HepG2 (cell line): ENCODE data around the gene TRIO. TPM values are rescaled to one million over a fixed set of nuclear protein-coding genes. Genes with fewer than 3 reads are reported as not detected.

Experiments
- ATAC-seq: fragments of 200-7000 bp; cut with Tn5 transposase; 3 replicates; pipeline ENCODE4 v1.9.1; 2020; ENCODE audit warnings: mild to moderate bottlenecking, moderate library complexity
- BruUV-seq: library from RNA; stranded (reverse); fragments of 400-500 nt; replicated peaks from 2 replicates; lab custom pipeline; 2021; lab: Mats Ljungman, UMichigan
- CTCF ChIA-PET: fragments of 300-600 bp; formaldehyde crosslinking; extraction: SDS; loops from one replicate; lab custom pipeline; 2021; ENCODE audit warnings: low total read pairs, inconsistent platforms, low intra/inter-chr PET ratio; lab: Yijun Ruan, JAX
- POLR2A ChIA-PET: fragments of 350-600 bp; sonication (Branson Sonifier 250); formaldehyde crosslinking; loops from one replicate; lab custom pipeline; 2020; ENCODE audit warnings: antibody characterized with exemption, inconsistent platforms; lab: Yijun Ruan, JAX
- DNase-seq: peaks from one replicate; pipeline ENCODE4 v3.0.0-alpha.2; 2015; ENCODE audit warnings: low spot score
- FAIRE-seq: peaks from 3 replicates; lab custom pipeline; 2011; peaks lifted over from hg19 to GRCh38; lab: Jason Lieb, UNC
- H2AFZ ChIP-seq: one replicate; pipeline ENCODE4 v1.6.1; 2011; ENCODE audit warnings: low read length, inconsistent platforms
- H3K27ac ChIP-seq: fragments of 300-600 bp; 3 replicates; pipeline ENCODE4 v1.8.0; 2011; ENCODE audit warnings: mixed run types, mild to moderate bottlenecking, mixed read lengths, low read length, inconsistent platforms; ENCODE audit not compliant: insufficient read depth; ENCODE audit errors: extremely low read length
- H3K27me3 ChIP-seq, 2 experiments: fragments of 200-600 bp in 1 of 2; 2 replicates in 1 of 2; 3 replicates in 1 of 2; pipeline versions ENCODE4 v1.6.0 to v1.8.0; 2011; ENCODE audit warnings: low read length in 2 of 2, mild to moderate bottlenecking in 2 of 2, moderate library complexity in 2 of 2, inconsistent platforms in 1 of 2; ENCODE audit not compliant: insufficient read depth in 2 of 2, control insufficient read depth in 1 of 2
- H3K36me3 ChIP-seq, 2 experiments: fragments of 200-600 bp in 1 of 2; replicated peaks in 1 of 2; 2 replicates in 1 of 2; 3 replicates in 1 of 2; pipeline versions ENCODE4 v1.5.1 to v1.8.0; 2011; ENCODE audit warnings: low read length in 2 of 2, inconsistent platforms in 1 of 2; ENCODE audit not compliant: insufficient read depth in 2 of 2, control insufficient read depth in 1 of 2
- H3K4me1 ChIP-seq: 2 replicates; pipeline ENCODE4 v1.5.1; 2012; ENCODE audit warnings: low read length, inconsistent platforms; ENCODE audit not compliant: insufficient read depth
- H3K4me2 ChIP-seq: 2 replicates; pipeline ENCODE4 v1.6.0; 2011; ENCODE audit warnings: low read depth, low read length, inconsistent platforms
- H3K4me3 ChIP-seq, 3 experiments: fragments of 200-600 bp in 1 of 3; sonication (generic), shearing (Covaris generic) in 1 of 3; replicated peaks in 1 of 3; 2 replicates each; pipeline ENCODE4 v1.5.1; 2011 to 2016; ENCODE audit warnings: low read length in 3 of 3, inconsistent platforms in 2 of 3, low read depth in 2 of 3, mild to moderate bottlenecking in 2 of 3, control low read depth in 1 of 3, mixed read lengths in 1 of 3; ENCODE audit not compliant: insufficient read depth in 1 of 3
- H3K79me2 ChIP-seq: one replicate; pipeline ENCODE4 v1.6.1; 2011; ENCODE audit warnings: low read length, inconsistent platforms; ENCODE audit not compliant: insufficient read depth
- H3K9ac ChIP-seq: 2 replicates; pipeline ENCODE4 v1.6.0; 2011; ENCODE audit warnings: mild to moderate bottlenecking, low read depth, low read length, inconsistent platforms; ENCODE audit not compliant: insufficient read depth
- H3K9me3 ChIP-seq: 2 replicates; pipeline ENCODE4 v1.5.1; 2012; ENCODE audit warnings: mild to moderate bottlenecking, low read length
- H4K20me1 ChIP-seq: 2 replicates; pipeline ENCODE4 v1.6.0; 2011; ENCODE audit warnings: inconsistent platforms, mild to moderate bottlenecking, low read length, moderate library complexity; ENCODE audit not compliant: insufficient read depth
- ERF ChIP-seq: IDR thresholded peaks from 2 replicates; pipeline ENCODE4 v1.6.1; 2018; ENCODE audit warnings: missing biosample characterization, missing genetic modification reagents
- ESRRA ChIP-seq: sonication (generic); formaldehyde crosslinking; IDR thresholded peaks from 2 replicates; pipeline ENCODE4 v1.5.1; 2020; ENCODE audit warnings: mild to moderate bottlenecking, low read depth, missing genetic modification reagents
- HNF4G ChIP-seq, 2 experiments: sonication (generic) in 1 of 2; formaldehyde crosslinking in 1 of 2; IDR thresholded peaks; 2 replicates each; pipeline versions ENCODE4 v1.4.0 to v1.6.1; 2011 to 2020; ENCODE audit warnings: borderline replicate concordance in 2 of 2, low read depth in 2 of 2, mild to moderate bottlenecking in 2 of 2, low read length in 1 of 2, missing genetic modification reagents in 1 of 2, moderate library complexity in 1 of 2
- KDM2A ChIP-seq: sonication (generic); formaldehyde crosslinking; IDR thresholded peaks from 2 replicates; pipeline ENCODE4 v1.4.0; 2020; ENCODE audit warnings: low read depth, missing genetic modification reagents, borderline replicate concordance
- NCOA5 ChIP-seq: sonication (generic); formaldehyde crosslinking; IDR thresholded peaks from 2 replicates; pipeline ENCODE4 v1.4.0; 2020; ENCODE audit warnings: missing genetic modification reagents
- TBX2 ChIP-seq: sonication (generic); formaldehyde crosslinking; IDR thresholded peaks from 2 replicates; pipeline ENCODE4 v1.5.0; 2020; ENCODE audit warnings: missing genetic modification reagents, mild to moderate bottlenecking, borderline replicate concordance
- ZNF44 ChIP-seq: sonication (generic); formaldehyde crosslinking; IDR thresholded peaks from 2 replicates; pipeline ENCODE4 v1.5.1; 2020; ENCODE audit warnings: mild to moderate bottlenecking, missing genetic modification reagents
- ZNF839 ChIP-seq: sonication (generic); formaldehyde crosslinking; IDR thresholded peaks from 2 replicates; pipeline ENCODE4 v1.4.0; 2020; ENCODE audit warnings: missing genetic modification reagents, mild to moderate bottlenecking, borderline replicate concordance
- ZSCAN30 ChIP-seq: sonication (generic); formaldehyde crosslinking; IDR thresholded peaks from 2 replicates; pipeline ENCODE4 v1.5.0; 2020; ENCODE audit warnings: mild to moderate bottlenecking, missing genetic modification reagents
- WGBS: methylation state at CpG from one replicate; pipeline ENCODE4 v1.1.6; 2017; ENCODE audit warnings: low lambda C conversion rate; 5-methylcytosine and 5-hydroxymethylcytosine counted together
- in situ Hi-C: cut with HindIII; loops from 2 replicates; pipeline ENCODE4 v1.10.0; 2017; ENCODE audit warnings: low pct_unique_long_range_greater_than_20kb; ENCODE audit not compliant: extremely low pct_ligation_motif_present
- intact Hi-C: fragments of 100-400 bp; cut with micrococcal nuclease; formaldehyde crosslinking; loops from one replicate; pipeline ENCODE4 v1.10.0; 2022; ENCODE audit not compliant: unreplicated experiment
- polyA plus RNA-seq, 8 experiments: library from polyadenylated mRNA; depleted of rRNA in 3 of 8; stranded (reverse) in 7 of 8; unstranded in 1 of 8; fragments of >200 nt; fragmentation: Illumina TruSeq in 4 of 8; extraction: Trizol in 4 of 8; gene quantifications; 2 replicates each; pipeline versions ENCODE4 v1.2.1 to v1.2.3, GENCODE V29; 2011 to 2016; ENCODE audit warnings: low read depth in 4 of 8, missing spikeins in 1 of 8, mixed read lengths in 1 of 8; ENCODE audit not compliant: insufficient read depth in 1 of 8
- total RNA-seq, 5 experiments: library from RNA; depleted of rRNA; stranded (reverse); fragments of >200 nt; fragmentation: Illumina TruSeq; extraction: Trizol; gene quantifications; 2 replicates each; pipeline ENCODE4 v1.2.3, GENCODE V29; 2016; ENCODE audit warnings: low read depth in 1 of 5
- TF ChIP-seq, protein P1 (sequence below): sonication (generic); formaldehyde crosslinking; IDR thresholded peaks from 2 replicates; pipeline ENCODE4 v1.4.0; 2020; ENCODE audit warnings: missing genetic modification reagents; ENCODE audit errors: not compliant biosample characterization
- TF ChIP-seq, protein P2 (sequence below): sonication (generic); formaldehyde crosslinking; IDR thresholded peaks from 2 replicates; pipeline ENCODE4 v1.5.0; 2020; ENCODE audit warnings: missing genetic modification reagents
- TF ChIP-seq, protein P3 (sequence below): sonication (generic); formaldehyde crosslinking; IDR thresholded peaks from 2 replicates; pipeline ENCODE4 v1.4.0; 2020; ENCODE audit warnings: missing genetic modification reagents

The TRIO gene
- total and polyA plus RNA-seq, 2 of the 13 experiments (the other 11 are each of a cell fraction or from before 2014, with no cell fraction given) = 45.2 to 45.9 TPM

DNA sequence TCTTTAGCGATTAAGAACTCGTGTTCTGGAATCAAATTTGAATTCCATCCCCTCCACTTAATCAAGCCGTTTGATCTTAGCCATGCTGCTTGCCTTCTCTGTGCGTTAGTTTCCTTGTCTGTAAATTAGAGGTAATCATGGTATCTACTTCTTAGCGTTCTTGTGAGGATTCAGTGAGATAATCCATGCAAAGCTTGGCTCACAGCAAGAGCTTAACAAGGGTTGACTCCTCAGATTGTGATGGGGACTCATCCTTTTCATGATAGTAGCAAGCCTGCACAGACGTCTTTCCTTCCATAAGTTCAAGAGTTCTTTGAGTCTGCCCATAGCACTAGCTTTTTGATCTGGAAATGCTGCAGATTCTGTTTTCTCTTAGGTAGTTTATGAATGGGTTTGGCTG, 72.8 kb downstream of the TRIO start:
- Histone ChIP-seq H3K9ac (no peak overlapping the region), H3K4me3 (no peak overlapping the region), H3K79me2 (peaks cover 97% of the 10 kb centered on the region), H3K27ac (no peak overlapping the region), H3K9me3 (no peaks in the 10 kb centered on the region), H3K27me3 (no peaks in the 10 kb centered on the region), H2AFZ (no peak overlapping the region), H4K20me1 (peaks cover 22% of the 10 kb centered on the region), H3K36me3 (no peaks in the 10 kb centered on the region), H3K4me2 (no peak overlapping the region), H3K4me1 (peaks cover 96% of the 10 kb centered on the region)
- over 99% methylated on average over 6 of the region's 6 CpGs for WGBS
- TF ChIP-seq, protein P1, sequence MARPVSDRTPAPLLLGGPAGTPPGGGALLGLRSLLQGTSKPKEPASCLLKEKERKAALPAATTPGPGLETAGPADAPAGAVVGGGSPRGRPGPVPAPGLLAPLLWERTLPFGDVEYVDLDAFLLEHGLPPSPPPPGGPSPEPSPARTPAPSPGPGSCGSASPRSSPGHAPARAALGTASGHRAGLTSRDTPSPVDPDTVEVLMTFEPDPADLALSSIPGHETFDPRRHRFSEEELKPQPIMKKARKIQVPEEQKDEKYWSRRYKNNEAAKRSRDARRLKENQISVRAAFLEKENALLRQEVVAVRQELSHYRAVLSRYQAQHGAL (CRISPR knock-in tag) = no peak
- TF ChIP-seq ZNF44 (no peak), ERF (no peak)
- ChIA-PET CTCF (no interaction called here), POLR2A (no interaction called here)
- intact Hi-C loops (loop anchor here (10.0 kb wide), 1 partner anchor 669 kb away; no protein-coding TSS in a partner anchor), in situ Hi-C loops (no loop called here)
- no TSS peak for BruUV-seq
- ATAC-seq (no peak), FAIRE-seq (no peak), DNase-seq (no peak)

DNA sequence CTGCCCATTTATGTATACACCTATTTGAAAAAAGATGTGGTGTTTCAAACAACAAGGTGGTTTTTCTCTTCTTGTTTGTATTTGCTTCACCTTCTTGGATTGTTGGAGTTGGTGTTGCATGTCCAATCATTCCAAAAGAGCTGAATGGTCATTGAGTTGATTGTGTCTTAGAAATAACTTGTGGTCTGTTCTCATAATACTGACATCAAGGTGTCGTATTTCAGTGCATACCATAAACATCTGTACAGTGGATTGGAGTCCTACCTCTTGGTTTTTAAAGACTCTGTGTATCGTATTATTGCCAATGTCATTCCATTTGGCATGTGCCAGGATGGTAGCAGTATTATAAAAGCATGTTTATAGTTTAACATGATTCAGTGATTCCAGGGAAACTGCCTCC, 73.2 kb downstream of the TRIO start:
- peaks cover 94% of the 10 kb centered on the region for H3K4me1 ChIP-seq
- ChIA-PET CTCF (no interaction called here), POLR2A (no interaction called here)
- peaks cover 97% of the 10 kb centered on the region for H3K79me2 ChIP-seq
- no peak overlapping the region for H3K4me2 ChIP-seq
- no TSS peak for BruUV-seq
- no peak for FAIRE-seq
- H3K9ac ChIP-seq = no peak overlapping the region
- intact Hi-C loops (loop anchor here (10.0 kb wide), 1 partner anchor 668 kb away; no protein-coding TSS in a partner anchor), in situ Hi-C loops (no loop called here)
- peaks cover 22% of the 10 kb centered on the region for H4K20me1 ChIP-seq
- no peak for DNase-seq
- H3K4me3 ChIP-seq = no peak overlapping the region
- H3K27ac ChIP-seq = peak overlapping the region; percentile 9
- no peak overlapping the region for H2AFZ ChIP-seq
- WGBS = 100% methylated on average over 2 of the region's 2 CpGs
- no peaks in the 10 kb centered on the region for H3K36me3 ChIP-seq
- no peaks in the 10 kb centered on the region for H3K9me3 ChIP-seq
- no peak for ATAC-seq
- H3K27me3 ChIP-seq = no peaks in the 10 kb centered on the region
- TF ChIP-seq NCOA5 (CRISPR knock-in tag) = no peak
- no peak for TF ChIP-seq ZNF839
- TF ChIP-seq, protein P2, sequence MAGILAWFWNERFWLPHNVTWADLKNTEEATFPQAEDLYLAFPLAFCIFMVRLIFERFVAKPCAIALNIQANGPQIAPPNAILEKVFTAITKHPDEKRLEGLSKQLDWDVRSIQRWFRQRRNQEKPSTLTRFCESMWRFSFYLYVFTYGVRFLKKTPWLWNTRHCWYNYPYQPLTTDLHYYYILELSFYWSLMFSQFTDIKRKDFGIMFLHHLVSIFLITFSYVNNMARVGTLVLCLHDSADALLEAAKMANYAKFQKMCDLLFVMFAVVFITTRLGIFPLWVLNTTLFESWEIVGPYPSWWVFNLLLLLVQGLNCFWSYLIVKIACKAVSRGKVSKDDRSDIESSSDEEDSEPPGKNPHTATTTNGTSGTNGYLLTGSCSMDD = no peak
- TF ChIP-seq KDM2A = no peak
- TF ChIP-seq, protein P3, sequence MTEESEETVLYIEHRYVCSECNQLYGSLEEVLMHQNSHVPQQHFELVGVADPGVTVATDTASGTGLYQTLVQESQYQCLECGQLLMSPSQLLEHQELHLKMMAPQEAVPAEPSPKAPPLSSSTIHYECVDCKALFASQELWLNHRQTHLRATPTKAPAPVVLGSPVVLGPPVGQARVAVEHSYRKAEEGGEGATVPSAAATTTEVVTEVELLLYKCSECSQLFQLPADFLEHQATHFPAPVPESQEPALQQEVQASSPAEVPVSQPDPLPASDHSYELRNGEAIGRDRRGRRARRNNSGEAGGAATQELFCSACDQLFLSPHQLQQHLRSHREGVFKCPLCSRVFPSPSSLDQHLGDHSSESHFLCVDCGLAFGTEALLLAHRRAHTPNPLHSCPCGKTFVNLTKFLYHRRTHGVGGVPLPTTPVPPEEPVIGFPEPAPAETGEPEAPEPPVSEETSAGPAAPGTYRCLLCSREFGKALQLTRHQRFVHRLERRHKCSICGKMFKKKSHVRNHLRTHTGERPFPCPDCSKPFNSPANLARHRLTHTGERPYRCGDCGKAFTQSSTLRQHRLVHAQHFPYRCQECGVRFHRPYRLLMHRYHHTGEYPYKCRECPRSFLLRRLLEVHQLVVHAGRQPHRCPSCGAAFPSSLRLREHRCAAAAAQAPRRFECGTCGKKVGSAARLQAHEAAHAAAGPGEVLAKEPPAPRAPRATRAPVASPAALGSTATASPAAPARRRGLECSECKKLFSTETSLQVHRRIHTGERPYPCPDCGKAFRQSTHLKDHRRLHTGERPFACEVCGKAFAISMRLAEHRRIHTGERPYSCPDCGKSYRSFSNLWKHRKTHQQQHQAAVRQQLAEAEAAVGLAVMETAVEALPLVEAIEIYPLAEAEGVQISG = no peak
- TF ChIP-seq HNF4G (IDR thresholded peaks at IDR 0.05; ENCODE audit: borderline replicate concordance, low read depth, low read length) = no peak
- no peak for TF ChIP-seq HNF4G (CRISPR knock-in tag; IDR thresholded peaks at IDR 0.05; ENCODE audit: borderline replicate concordance, low read depth)
- TF ChIP-seq TBX2 (CRISPR knock-in tag) = no peak
- TF ChIP-seq ESRRA (CRISPR knock-in tag) = no peak
- no peak for TF ChIP-seq ZSCAN30 (CRISPR knock-in tag)
